B cell (primary cell): ENCODE measurements around the gene CRTAC1. TPM values are rescaled to one million over a fixed set of nuclear protein-coding genes. Genes with fewer than 3 reads are reported as not detected.

Source experiments
- ATAC-seq: fragments of 200-7000 bp; cut with Tn5 transposase; one replicate; pipeline ENCODE4 v1.10.0; 2021; ENCODE audit warnings: low read depth, mild to moderate bottlenecking, moderate number of reproducible peaks, moderate library complexity
- CTCF ChIA-PET: fragments of 350-600 bp; sonication (Branson Sonifier 250); formaldehyde crosslinking; loops from one replicate; lab custom pipeline; 2021; ENCODE audit warnings: antibody characterized with exemption, inconsistent platforms; lab: Charles Lee
- POLR2A ChIA-PET: fragments of 350-600 bp; sonication (Branson Sonifier 250); formaldehyde crosslinking; loops from one replicate; lab custom pipeline; 2021; ENCODE audit warnings: antibody characterized with exemption; lab: Charles Lee
- DNase-seq: peaks from one replicate; pipeline ENCODE4 v3.0.0; 2013
- H2AFZ ChIP-seq: 2 replicates; pipeline ENCODE4 v1.6.1; 2012; ENCODE audit warnings: mild to moderate bottlenecking, low read depth, low read length; ENCODE audit not compliant: insufficient read depth, poor library complexity, severe bottlenecking
- H3K27ac ChIP-seq, 2 donors: 1 replicate in 1 of 2; 2 replicates in 1 of 2; pipeline ENCODE4 v1.5.1; 2012 to 2013; ENCODE audit warnings: low read length in 2 of 2, mild to moderate bottlenecking in 2 of 2, moderate library complexity in 1 of 2
- H3K27me3 ChIP-seq, 4 experiments: fragments of 200-600 bp in 1 of 4; sonication (generic) in 1 of 4; replicated peaks in 1 of 4; 1 replicate in 2 of 4; 2 replicates in 2 of 4; pipeline versions ENCODE4 v1.6.1 to v1.7.0; 2013 to 2016; ENCODE audit warnings: low read length in 3 of 4, mild to moderate bottlenecking in 2 of 4, mixed read lengths in 1 of 4, moderate library complexity in 1 of 4; ENCODE audit not compliant: insufficient read depth in 4 of 4, control insufficient read depth in 3 of 4; ENCODE audit errors: control extremely low read depth in 1 of 4
- H3K36me3 ChIP-seq, 2 experiments: replicated peaks in 1 of 2; 1 replicate in 1 of 2; 2 replicates in 1 of 2; pipeline versions ENCODE4 v1.6.1 to v1.7.1; 2013; ENCODE audit warnings: low read length in 1 of 2; ENCODE audit not compliant: insufficient read depth in 2 of 2, control insufficient read depth in 1 of 2; ENCODE audit errors: control extremely low read depth in 1 of 2, extremely low read depth in 1 of 2
- H3K4me1 ChIP-seq, 2 donors: fragments of 200-600 bp in 1 of 2; sonication (generic) in 1 of 2; 1 replicate in 1 of 2; 2 replicates in 1 of 2; pipeline versions ENCODE4 v1.5.1 to v1.6.1; 2013 to 2017; ENCODE audit warnings: low read length in 2 of 2; ENCODE audit not compliant: control insufficient read depth in 2 of 2, insufficient read depth in 2 of 2
- H3K4me2 ChIP-seq: replicated peaks from 2 replicates; pipeline ENCODE3; 2012; ENCODE audit warnings: mild to moderate bottlenecking, low read depth, low read length; ENCODE audit not compliant: poor library complexity, severe bottlenecking
- H3K4me3 ChIP-seq, 5 experiments: fragments of 200-600 bp in 1 of 5; sonication (generic) in 1 of 5; 1 replicate in 3 of 5; 2 replicates in 2 of 5; pipeline versions ENCODE4 v1.5.1 to v1.7.0; 2011 to 2016; ENCODE audit warnings: low read length in 4 of 5, mild to moderate bottlenecking in 4 of 5, low read depth in 2 of 5, control low read depth in 1 of 5, moderate library complexity in 1 of 5; ENCODE audit not compliant: insufficient read depth in 1 of 5; ENCODE audit errors: control extremely low read depth in 1 of 5, extremely low read depth in 1 of 5
- H3K79me2 ChIP-seq: fragments of 200-600 bp; sonication (generic); one replicate; pipeline ENCODE4 v1.6.0; 2016; ENCODE audit warnings: low read length; ENCODE audit not compliant: control insufficient read depth, insufficient read depth
- H3K9ac ChIP-seq: fragments of 200-600 bp; sonication (generic); 2 replicates; pipeline ENCODE4 v1.6.1; 2017; ENCODE audit warnings: mild to moderate bottlenecking, low read length, moderate library complexity
- H3K9me3 ChIP-seq, 3 donors: one replicate each; pipeline versions ENCODE4 v1.6.1 to v1.7.1; 2013; ENCODE audit warnings: low read length in 2 of 3; ENCODE audit not compliant: control insufficient read depth in 2 of 3, insufficient read depth in 1 of 3; ENCODE audit errors: control extremely low read depth in 1 of 3
- H4K20me1 ChIP-seq: 2 replicates; pipeline ENCODE4 v1.6.0; 2012; ENCODE audit warnings: mild to moderate bottlenecking, low read length; ENCODE audit not compliant: insufficient read depth, control insufficient read depth, poor library complexity, severe bottlenecking
- H3K27ac Mint-ChIP-seq: one replicate; pipeline ENCODE4 v1.8.0; 2021; ENCODE audit warnings: mixed read lengths
- H3K27me3 Mint-ChIP-seq: one replicate; pipeline ENCODE4 v1.8.0; 2021; ENCODE audit warnings: mixed read lengths
- H3K4me1 Mint-ChIP-seq: one replicate; pipeline ENCODE4 v1.8.0; 2021; ENCODE audit warnings: mixed read lengths
- H3K4me3 Mint-ChIP-seq: one replicate; pipeline ENCODE4 v1.8.0; 2021; ENCODE audit warnings: mixed read lengths
- H3K9me3 Mint-ChIP-seq: one replicate; pipeline ENCODE4 v1.8.0; 2022; ENCODE audit warnings: mixed read lengths; ENCODE audit not compliant: insufficient read depth
- CTCF ChIP-seq: fragments of 200-600 bp; IDR thresholded peaks from one replicate; pipeline ENCODE4 v1.8.0; 2022; ENCODE audit warnings: antibody characterized with exemption, mild to moderate bottlenecking
- EZH2 ChIP-seq: IDR thresholded peaks from 2 replicates; pipeline ENCODE4 v1.6.1; 2012; ENCODE audit warnings: borderline replicate concordance, low read depth, mild to moderate bottlenecking, moderate library complexity, low read length; ENCODE audit not compliant: insufficient read depth, poor library complexity, severe bottlenecking
- WGBS: methylation state at CpG from one replicate; pipeline ENCODE4 v1.1.5; 2013; ENCODE audit warnings: missing lambda C conversion rate; ENCODE audit not compliant: insufficient coverage; 5-methylcytosine and 5-hydroxymethylcytosine counted together
- intact Hi-C: fragments of 100-400 bp; cut with micrococcal nuclease; formaldehyde crosslinking; loops from one replicate; pipeline ENCODE4 v1.10.0; 2022
- polyA plus RNA-seq: library from polyadenylated mRNA; depleted of rRNA; stranded (reverse); fragments of >200 nt; gene quantifications from 2 replicates; pipeline ENCODE4 v1.2.3, GENCODE V29; 2012
- total RNA-seq, 2 donors: library from RNA; stranded (reverse); fragments of 120-200 nt in 1 of 2; gene quantifications; 1 replicate in 1 of 2; 2 replicates in 1 of 2; pipeline versions ENCODE4 v1.2.3 to v1.2.4, GENCODE V29; 2013 to 2022

Gene CRTAC1
- total and polyA plus RNA-seq, 2 donors (not counting 1 experiment from before 2014, with no cell fraction given) = not detected

GRCh38 chr10:97879241-97879640 lies 151.2 kb downstream of the CRTAC1 start:
- Histone ChIP-seq H3K4me2 (no peak overlapping the region), H3K79me2 (no peaks in the 10 kb centered on the region), H3K9ac (no peak overlapping the region), H3K4me1 (no peaks in the 10 kb centered on the region), H3K36me3 (no peaks in the 10 kb centered on the region), H3K9me3 (no peaks in the 10 kb centered on the region), H3K27me3 (no peaks in the 10 kb centered on the region), H2AFZ (no peak overlapping the region), H3K4me3 (no peak overlapping the region), H3K27ac (no peak overlapping the region), H4K20me1 (no peaks in the 10 kb centered on the region)
- ATAC-seq = no peak
- H3K4me1 Mint-ChIP-seq = no peaks in the 10 kb centered on the region
- intact Hi-C loops = no loop called here
- H3K27ac Mint-ChIP-seq = no peak overlapping the region
- H3K9me3 Mint-ChIP-seq = no peaks in the 10 kb centered on the region
- POLR2A ChIA-PET = no interaction called here
- CTCF ChIA-PET = no interaction called here
- 94% methylated on average over 3 of the region's 5 CpGs for WGBS
- TF ChIP-seq CTCF = no peak
- no peak for TF ChIP-seq EZH2
- peaks cover 13% of the 10 kb centered on the region for H3K27me3 Mint-ChIP-seq
- DNase-seq = no peak
- no peak overlapping the region for H3K4me3 Mint-ChIP-seq

GRCh38 chr10:97876402-97876801 lies 154.0 kb downstream of the CRTAC1 start:
- Mint-ChIP-seq H3K4me3 (no peak overlapping the region), H3K9me3 (no peaks in the 10 kb centered on the region), H3K27me3 (peaks cover 15% of the 10 kb centered on the region), H3K27ac (no peak overlapping the region), H3K4me1 (no peaks in the 10 kb centered on the region)
- intact Hi-C loops = no loop called here
- no peaks in the 10 kb centered on the region for H3K9me3 ChIP-seq
- DNase-seq (no peak), ATAC-seq (no peak)
- no peak for TF ChIP-seq EZH2
- TF ChIP-seq CTCF = no peak
- WGBS = 91% methylated on average over 3 of the region's 4 CpGs
- no peak overlapping the region for H3K27ac ChIP-seq
- H3K27me3 ChIP-seq = peaks cover 0 to 5% (median 1%) of the 10 kb centered on the region in 4 experiments
- H3K36me3 ChIP-seq = no peaks in the 10 kb centered on the region
- no peaks in the 10 kb centered on the region for H4K20me1 ChIP-seq
- no peak overlapping the region for H3K9ac ChIP-seq
- no peaks in the 10 kb centered on the region for H3K4me1 ChIP-seq
- CTCF ChIA-PET = interaction anchor here (0.6 to 1.0 kb wide), 2 partner anchors 10 to 156 kb away, joined by 3 to 4 read pairs; no protein-coding TSS in a partner anchor
- POLR2A ChIA-PET = no interaction called here
- H2AFZ ChIP-seq = no peak overlapping the region
- no peak overlapping the region for H3K4me3 ChIP-seq
- no peaks in the 10 kb centered on the region for H3K79me2 ChIP-seq
- no peak overlapping the region for H3K4me2 ChIP-seq
